Measurements from ENCODE around the gene CLTCL1. TPM values are rescaled to one million over a fixed set of nuclear protein-coding genes. Genes with fewer than 3 reads are reported as not detected.
A peak's percentile ranks its signal among the peaks of the same experiment; 100 is the strongest.

The CLTCL1 gene
- total and polyA plus RNA-seq, 9 of the 15 experiments (the other 6 are each of a cell fraction or from before 2014, with no cell fraction given), result 1.1 to 11.7 (median 5.0) TPM

GRCh38 chr22:19240813-19241592 is 50.5 kb downstream of the CLTCL1 start (continued):
- TF ChIP-seq RFX5 (IDR thresholded peaks at IDR 0.05; ENCODE audit: low read depth, low read length) (no peak), SETDB1 (IDR thresholded peaks at IDR 0.05; ENCODE audit: low read length) (no peak), SMC3 (conservative IDR thresholded peaks at IDR 0.05; ENCODE audit: insufficient read depth, low read depth, low read length) (0 out of 2 replicates have a peak, but pooled peaks have one; percentile 6), CXXC5 (CRISPR knock-in tag; IDR thresholded peaks at IDR 0.05) (no peak), FOXJ2 (tag; IDR thresholded peaks at IDR 0.05) (no peak), NUFIP1 (IDR thresholded peaks at IDR 0.05; ENCODE audit: partially characterized antibody) (no peak), YY1 (IDR thresholded peaks at IDR 0.05; ENCODE audit: borderline replicate concordance in 1 of 3, control insufficient read depth in 1 of 3, extremely low read depth in 1 of 3, insufficient read depth in 3 of 3, insufficient read length in 1 of 3, insufficient replicate concordance in 2 of 3, low read depth in 1 of 3, low read length in 2 of 3) (no peak), ZNF707 (CRISPR knock-in tag; conservative IDR thresholded peaks at IDR 0.05) (no peak), ZNF121 (CRISPR knock-in tag; conservative IDR thresholded peaks at IDR 0.05) (no peak), EWSR1 (IDR thresholded peaks at IDR 0.05; ENCODE audit: borderline replicate concordance, low read depth, partially characterized antibody) (no peak), IRF2 (CRISPR knock-in tag; IDR thresholded peaks at IDR 0.05) (peak; percentile 85; the same call in 1 of the 2 replicates), POLR2AphosphoS5 (IDR thresholded peaks at IDR 0.05; ENCODE audit: control insufficient read depth, insufficient read depth, low read depth, low read length) (no peak), HMGN3 (IDR thresholded peaks at IDR 0.05; ENCODE audit: borderline replicate concordance, extremely low read depth, insufficient read length, low read depth, low read length) (peak; percentile 24), MYC (IDR thresholded peaks at IDR 0.05; ENCODE audit: low read depth, low read length) (no peak), MYC (CRISPR knock-in tag; IDR thresholded peaks at IDR 0.05; ENCODE audit: borderline replicate concordance, low read depth) (0 out of 2 replicates have a peak, but pooled peaks have one; percentile 14), TFE3 (CRISPR knock-in tag; IDR thresholded peaks at IDR 0.05) (peak; percentile 24; the same call in 1 of the 2 replicates), ZNF280B (CRISPR knock-in tag; IDR thresholded peaks at IDR 0.05) (no peak), ZNF561 (CRISPR knock-in tag; conservative IDR thresholded peaks at IDR 0.05) (no peak), TEAD2 (tag; IDR thresholded peaks at IDR 0.05) (no peak), MED1 (CRISPR knock-in tag; IDR thresholded peaks at IDR 0.05; ENCODE audit: borderline replicate concordance) (no peak)
- TF ChIP-seq, protein P1, sequence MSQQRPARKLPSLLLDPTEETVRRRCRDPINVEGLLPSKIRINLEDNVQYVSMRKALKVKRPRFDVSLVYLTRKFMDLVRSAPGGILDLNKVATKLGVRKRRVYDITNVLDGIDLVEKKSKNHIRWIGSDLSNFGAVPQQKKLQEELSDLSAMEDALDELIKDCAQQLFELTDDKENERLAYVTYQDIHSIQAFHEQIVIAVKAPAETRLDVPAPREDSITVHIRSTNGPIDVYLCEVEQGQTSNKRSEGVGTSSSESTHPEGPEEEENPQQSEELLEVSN (IDR thresholded peaks at IDR 0.05; ENCODE audit: borderline replicate concordance in 1 of 2, extremely low read depth in 1 of 2, insufficient read depth in 1 of 2, insufficient read length in 1 of 2, low read depth in 1 of 2, low read length in 1 of 2, poor library complexity in 1 of 2, severe bottlenecking in 1 of 2), result peak in 1 of 2 experiments; percentile 8
